ENCODE measurements around the gene RNF115.
"Not testable (repeated sequence)": the region's sequence is repeated elsewhere in the genome, so short reads cannot be mapped to it uniquely, and the experiment has no call there.

GRCh38 chr1:145726193-145726592, 97.7 kb downstream of the RNF115 start:
- TF ChIP-seq CTCF (conservative IDR thresholded peaks at IDR 0.05; ENCODE audit: low read depth, low read length); SMC3 (IDR thresholded peaks at IDR 0.05; ENCODE audit: low read depth, low read length): not testable (repeated sequence)
- TF ChIP-seq, protein P1, sequence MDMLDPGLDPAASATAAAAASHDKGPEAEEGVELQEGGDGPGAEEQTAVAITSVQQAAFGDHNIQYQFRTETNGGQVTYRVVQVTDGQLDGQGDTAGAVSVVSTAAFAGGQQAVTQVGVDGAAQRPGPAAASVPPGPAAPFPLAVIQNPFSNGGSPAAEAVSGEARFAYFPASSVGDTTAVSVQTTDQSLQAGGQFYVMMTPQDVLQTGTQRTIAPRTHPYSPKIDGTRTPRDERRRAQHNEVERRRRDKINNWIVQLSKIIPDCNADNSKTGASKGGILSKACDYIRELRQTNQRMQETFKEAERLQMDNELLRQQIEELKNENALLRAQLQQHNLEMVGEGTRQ (IDR thresholded peaks at IDR 0.05; ENCODE audit: low read depth, low read length) = not testable (repeated sequence)

Measured in IMR-90 (cell line).